HCT116 (cell line): ENCODE measurements around the gene MAP1LC3B2.

Experiments used
- CEBPB ChIP-seq: IDR thresholded peaks from 2 replicates; pipeline ENCODE4 v1.6.1; 2012; ENCODE audit warnings: low read depth
- CTCF ChIP-seq, 3 experiments: fragments of 200-600 bp in 1 of 3; sonication (generic) in 1 of 3; IDR thresholded peaks in 2 of 3; conservative IDR thresholded peaks in 1 of 3; 2 replicates each; pipeline ENCODE4 v1.5.1; 2012 to 2017; ENCODE audit warnings: low read depth in 2 of 3, low read length in 2 of 3, antibody characterized with exemption in 1 of 3, borderline replicate concordance in 1 of 3, control low read depth in 1 of 3, mild to moderate bottlenecking in 1 of 3, mixed read lengths in 1 of 3, mixed run types in 1 of 3, moderate library complexity in 1 of 3; ENCODE audit not compliant: insufficient read depth in 1 of 3
- EGR1 ChIP-seq: IDR thresholded peaks from 2 replicates; pipeline ENCODE4 v1.6.1; 2012; ENCODE audit warnings: low read depth
- EZH2 ChIP-seq: fragments of 200-600 bp; sonication (generic); IDR thresholded peaks from 2 replicates; pipeline ENCODE4 v1.6.1; 2017; ENCODE audit warnings: antibody characterized with exemption, mixed run types
- EZH2phosphoT487 ChIP-seq: fragments of 200-600 bp; IDR thresholded peaks from 2 replicates; pipeline ENCODE4 v1.6.1; 2018; ENCODE audit warnings: antibody characterized with exemption, borderline replicate concordance
- POLR2A ChIP-seq: IDR thresholded peaks from 2 replicates; pipeline ENCODE4 v1.7.0; 2011; ENCODE audit warnings: borderline replicate concordance; ENCODE audit not compliant: insufficient read depth, insufficient read length; ENCODE audit errors: extremely low read depth
- POLR2AphosphoS5 ChIP-seq: IDR thresholded peaks from 2 replicates; pipeline ENCODE4 v1.6.1; 2011; ENCODE audit warnings: mild to moderate bottlenecking, low read depth, low read length, moderate library complexity
- RAD21 ChIP-seq: IDR thresholded peaks from 2 replicates; pipeline ENCODE4 v1.6.1; 2012; ENCODE audit warnings: low read depth, mild to moderate bottlenecking
- REST ChIP-seq: IDR thresholded peaks from 2 replicates; pipeline ENCODE4 v1.6.1; 2012; ENCODE audit warnings: low read depth
- SIN3A ChIP-seq: IDR thresholded peaks from 2 replicates; pipeline ENCODE4 v1.6.1; 2012; ENCODE audit warnings: low read depth
- SP1 ChIP-seq: IDR thresholded peaks from 2 replicates; pipeline ENCODE4 v1.6.1; 2012; ENCODE audit warnings: low read depth
- YY1 ChIP-seq: IDR thresholded peaks from 2 replicates; pipeline ENCODE4 v1.6.1; 2011; ENCODE audit warnings: low read length, low read depth, moderate library complexity, mild to moderate bottlenecking; ENCODE audit not compliant: insufficient replicate concordance; ENCODE audit errors: extremely low read depth

GRCh38 chr12:116619246-116619645 is 60.1 kb downstream of the MAP1LC3B2 start:
- no peak for TF ChIP-seq EZH2
- TF ChIP-seq YY1 = no peak
- no peak for TF ChIP-seq CTCF (IDR thresholded peaks at IDR 0.05 in 2 of 3, conservative IDR thresholded peaks at IDR 0.05 in 1 of 3; ENCODE audit: borderline replicate concordance in 1 of 3, insufficient read depth in 1 of 3, low read depth in 2 of 3, low read length in 2 of 3)
- no peak for TF ChIP-seq POLR2A
- TF ChIP-seq RAD21 = no peak
- no peak for TF ChIP-seq SP1
- no peak for TF ChIP-seq REST
- TF ChIP-seq EZH2phosphoT487 = no peak
- no peak for TF ChIP-seq EGR1
- no peak for TF ChIP-seq POLR2AphosphoS5
- no peak for TF ChIP-seq CEBPB
- no peak for TF ChIP-seq SIN3A
